ENCODE measurements around the gene SLC35B4.

The SLC35B4 gene

DNA sequence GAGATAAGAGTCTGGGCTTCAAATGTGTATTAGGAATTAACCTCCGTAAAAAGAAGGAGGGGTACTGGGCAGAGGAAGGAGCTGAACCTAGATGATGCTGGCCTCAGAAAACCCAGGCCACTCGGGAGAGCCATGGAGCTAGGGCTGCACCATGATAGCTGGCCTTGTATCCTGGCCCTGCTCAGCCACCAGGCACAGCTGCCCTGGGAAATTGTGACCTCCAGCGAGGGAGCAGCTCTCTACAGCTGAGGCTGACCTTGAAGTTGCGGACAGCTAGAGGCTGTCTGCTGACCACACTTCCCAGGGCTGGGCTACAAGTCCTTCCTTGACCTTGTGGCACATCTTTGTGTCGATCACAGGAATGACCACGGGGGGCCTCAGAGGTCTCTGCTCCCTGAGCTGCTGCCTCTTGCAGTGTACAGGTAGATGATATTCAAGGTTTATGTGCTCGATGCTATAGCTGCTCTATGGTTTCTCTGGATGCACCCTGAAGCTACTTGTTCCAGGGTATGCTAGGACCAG lies 38.3 kb upstream of the SLC35B4 start:
- no peak overlapping the region for H3K4me3 ChIP-seq (ENCODE audit: low read depth, low read length)
- H3K9ac ChIP-seq (ENCODE audit: low read length), result no peak overlapping the region
- H3K4me1 ChIP-seq (ENCODE audit: control insufficient read depth, insufficient read depth, low read length), result peaks cover 6% of the 10 kb centered on the region; the same call in 1 of the 2 replicates
- H3K27me3 ChIP-seq (ENCODE audit: control insufficient read depth, insufficient read depth, low read length), result no peaks in the 10 kb centered on the region
- no peaks in the 10 kb centered on the region for H3K36me3 ChIP-seq (ENCODE audit: control insufficient read depth, insufficient read depth, low read length)
- no peak overlapping the region for H3K27ac ChIP-seq (ENCODE audit: low read depth, low read length)
- no peaks in the 10 kb centered on the region for H3K9me3 ChIP-seq (ENCODE audit: control insufficient read depth, insufficient read depth, low read depth, low read length)

DNA sequence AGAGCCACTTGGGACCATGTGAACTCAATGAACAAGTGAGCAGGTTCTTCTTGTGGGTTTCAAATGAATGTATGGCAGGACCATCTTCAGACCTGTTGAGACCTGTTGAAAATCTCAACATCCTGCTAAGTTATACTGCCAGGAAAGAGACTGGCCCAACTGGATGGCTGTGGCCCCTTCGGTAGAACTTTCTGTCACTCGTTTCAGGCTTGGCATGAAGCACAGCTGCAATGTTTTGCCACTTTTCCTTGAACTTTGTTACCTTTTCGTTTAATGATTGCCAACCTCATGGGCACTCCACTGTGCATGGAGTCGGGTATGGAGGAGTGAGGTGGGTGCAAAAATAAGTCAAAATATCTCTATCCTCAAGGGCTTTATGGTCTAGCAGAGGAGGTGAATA lies 36.7 kb upstream of the SLC35B4 start:
- H3K27ac ChIP-seq (ENCODE audit: low read depth, low read length), result no peak overlapping the region
- no peaks in the 10 kb centered on the region for H3K36me3 ChIP-seq (ENCODE audit: control insufficient read depth, insufficient read depth, low read length)
- peaks cover 6% of the 10 kb centered on the region; the same call in 1 of the 2 replicates for H3K4me1 ChIP-seq (ENCODE audit: control insufficient read depth, insufficient read depth, low read length)
- no peaks in the 10 kb centered on the region for H3K9me3 ChIP-seq (ENCODE audit: control insufficient read depth, insufficient read depth, low read depth, low read length)
- no peaks in the 10 kb centered on the region for H3K27me3 ChIP-seq (ENCODE audit: control insufficient read depth, insufficient read depth, low read length)
- no peak overlapping the region for H3K9ac ChIP-seq (ENCODE audit: low read length)
- H3K4me3 ChIP-seq (ENCODE audit: low read depth, low read length), result no peak overlapping the region

GRCh38 chr7:134351424-134351823 lies 34.7 kb upstream of the SLC35B4 start:
- Histone ChIP-seq H3K9me3 (ENCODE audit: control insufficient read depth, insufficient read depth, low read depth, low read length) (no peaks in the 10 kb centered on the region), H3K27me3 (ENCODE audit: control insufficient read depth, insufficient read depth, low read length) (no peaks in the 10 kb centered on the region), H3K9ac (ENCODE audit: low read length) (no peak overlapping the region), H3K4me1 (ENCODE audit: control insufficient read depth, insufficient read depth, low read length) (peaks cover 6% of the 10 kb centered on the region; the same call in 1 of the 2 replicates), H3K4me3 (ENCODE audit: low read depth, low read length) (no peak overlapping the region), H3K36me3 (ENCODE audit: control insufficient read depth, insufficient read depth, low read length) (no peaks in the 10 kb centered on the region), H3K27ac (ENCODE audit: low read depth, low read length) (no peak overlapping the region)

GRCh38 chr7:134350709-134351108 lies 34.0 kb upstream of the SLC35B4 start:
- Histone ChIP-seq H3K27ac (ENCODE audit: low read depth, low read length) (no peak overlapping the region), H3K9ac (ENCODE audit: low read length) (no peak overlapping the region), H3K36me3 (ENCODE audit: control insufficient read depth, insufficient read depth, low read length) (no peaks in the 10 kb centered on the region), H3K4me1 (ENCODE audit: control insufficient read depth, insufficient read depth, low read length) (peaks cover 6% of the 10 kb centered on the region; the same call in 1 of the 2 replicates), H3K9me3 (ENCODE audit: control insufficient read depth, insufficient read depth, low read depth, low read length) (no peaks in the 10 kb centered on the region), H3K4me3 (ENCODE audit: low read depth, low read length) (no peak overlapping the region), H3K27me3 (ENCODE audit: control insufficient read depth, insufficient read depth, low read length) (no peaks in the 10 kb centered on the region)

DNA sequence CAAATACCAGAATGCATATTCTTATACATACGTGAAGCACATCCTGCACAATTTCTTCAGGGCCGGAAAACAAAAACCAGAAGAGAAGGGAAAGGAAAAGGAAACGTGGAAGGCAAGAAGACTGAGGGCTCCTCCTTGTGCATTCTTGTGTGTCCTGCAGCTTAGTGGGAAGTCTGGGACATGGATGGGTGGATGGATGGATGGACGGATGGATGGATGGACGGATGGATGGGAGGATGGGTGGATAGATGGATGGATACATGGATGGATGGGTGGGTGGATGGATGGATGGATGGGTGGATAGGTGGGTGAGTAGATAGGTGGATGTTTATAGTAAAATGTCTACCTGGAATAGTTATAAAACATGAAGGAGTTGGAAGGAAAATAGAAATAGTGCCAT lies 30.8 kb upstream of the SLC35B4 start:
- Histone ChIP-seq H3K27me3 (ENCODE audit: control insufficient read depth, insufficient read depth, low read length) (no peaks in the 10 kb centered on the region), H3K9ac (ENCODE audit: low read length) (no peak overlapping the region), H3K36me3 (ENCODE audit: control insufficient read depth, insufficient read depth, low read length) (no peaks in the 10 kb centered on the region), H3K9me3 (ENCODE audit: control insufficient read depth, insufficient read depth, low read depth, low read length) (no peaks in the 10 kb centered on the region), H3K4me3 (ENCODE audit: low read depth, low read length) (no peak overlapping the region), H3K4me1 (ENCODE audit: control insufficient read depth, insufficient read depth, low read length) (peaks cover 6% of the 10 kb centered on the region; the same call in 1 of the 2 replicates), H3K27ac (ENCODE audit: low read depth, low read length) (no peak overlapping the region)

- no peaks in the 10 kb centered on the region for H3K9me3 ChIP-seq (ENCODE audit: control insufficient read depth, insufficient read depth, low read depth, low read length)
- H3K4me3 ChIP-seq (ENCODE audit: low read depth, low read length), result no peak overlapping the region
- H3K27ac ChIP-seq (ENCODE audit: low read depth, low read length), result no peak overlapping the region
- H3K4me1 ChIP-seq (ENCODE audit: control insufficient read depth, insufficient read depth, low read length), result no peaks in the 10 kb centered on the region
- no peaks in the 10 kb centered on the region for H3K36me3 ChIP-seq (ENCODE audit: control insufficient read depth, insufficient read depth, low read length)
- no peaks in the 10 kb centered on the region; the same call in 1 of the 2 replicates for H3K27me3 ChIP-seq (ENCODE audit: control insufficient read depth, insufficient read depth, low read length)
- H3K9ac ChIP-seq (ENCODE audit: low read length), result no peak overlapping the region
Measured at GRCh38 chr7:134343796-134344195, 27.1 kb upstream of the SLC35B4 start.

GRCh38 chr7:134343136-134343535 lies 26.4 kb upstream of the SLC35B4 start:
- H3K27me3 ChIP-seq (ENCODE audit: control insufficient read depth, insufficient read depth, low read length), result no peaks in the 10 kb centered on the region; the same call in 1 of the 2 replicates
- H3K4me3 ChIP-seq (ENCODE audit: low read depth, low read length), result no peak overlapping the region
- no peaks in the 10 kb centered on the region for H3K9me3 ChIP-seq (ENCODE audit: control insufficient read depth, insufficient read depth, low read depth, low read length)
- H3K4me1 ChIP-seq (ENCODE audit: control insufficient read depth, insufficient read depth, low read length), result no peaks in the 10 kb centered on the region
- no peaks in the 10 kb centered on the region for H3K36me3 ChIP-seq (ENCODE audit: control insufficient read depth, insufficient read depth, low read length)
- no peak overlapping the region for H3K27ac ChIP-seq (ENCODE audit: low read depth, low read length)
- H3K9ac ChIP-seq (ENCODE audit: low read length), result no peak overlapping the region

- no peak overlapping the region for H3K4me3 ChIP-seq (ENCODE audit: low read depth, low read length)
Measured at GRCh38 chr7:134339475-134339874, 22.7 kb upstream of the SLC35B4 start.

DNA sequence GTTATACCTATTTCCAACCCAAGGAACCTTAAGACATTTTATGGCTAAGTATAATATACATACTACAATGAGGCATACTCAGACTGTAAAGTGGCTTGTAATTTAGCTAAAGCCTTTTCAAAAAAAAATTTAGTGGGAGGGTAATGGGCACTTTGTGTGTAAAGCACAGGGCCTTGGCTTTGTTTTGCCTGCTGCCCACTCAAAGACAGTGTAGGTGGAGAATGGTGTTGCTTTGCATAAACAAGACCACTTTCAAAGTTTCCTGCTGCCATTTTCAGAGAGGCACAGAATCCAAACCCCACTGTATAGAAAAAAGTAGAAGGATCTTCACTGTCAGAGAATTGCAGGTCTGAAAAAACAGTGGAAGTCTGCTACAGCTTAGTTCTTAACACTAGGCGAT lies 21.2 kb upstream of the SLC35B4 start:
- Histone ChIP-seq H3K9ac (ENCODE audit: low read length) (no peak overlapping the region), H3K36me3 (ENCODE audit: control insufficient read depth, insufficient read depth, low read length) (no peaks in the 10 kb centered on the region), H3K4me1 (ENCODE audit: control insufficient read depth, insufficient read depth, low read length) (no peaks in the 10 kb centered on the region), H3K4me3 (ENCODE audit: low read depth, low read length) (no peak overlapping the region), H3K27ac (ENCODE audit: low read depth, low read length) (no peak overlapping the region), H3K27me3 (ENCODE audit: control insufficient read depth, insufficient read depth, low read length) (no peaks in the 10 kb centered on the region; the same call in 1 of the 2 replicates), H3K9me3 (ENCODE audit: control insufficient read depth, insufficient read depth, low read depth, low read length) (peaks cover 4% of the 10 kb centered on the region; the same call in 1 of the 2 replicates)

More at GRCh38 chr7:134339475-134339874, 22.7 kb upstream of the SLC35B4 start:
- Histone ChIP-seq H3K9ac (ENCODE audit: low read length) (no peak overlapping the region), H3K9me3 (ENCODE audit: control insufficient read depth, insufficient read depth, low read depth, low read length) (peaks cover 4% of the 10 kb centered on the region; the same call in 1 of the 2 replicates), H3K4me1 (ENCODE audit: control insufficient read depth, insufficient read depth, low read length) (no peaks in the 10 kb centered on the region), H3K27ac (ENCODE audit: low read depth, low read length) (no peak overlapping the region), H3K36me3 (ENCODE audit: control insufficient read depth, insufficient read depth, low read length) (no peaks in the 10 kb centered on the region), H3K27me3 (ENCODE audit: control insufficient read depth, insufficient read depth, low read length) (no peaks in the 10 kb centered on the region; the same call in 1 of the 2 replicates)

- Histone ChIP-seq H3K4me1 (ENCODE audit: control insufficient read depth, insufficient read depth, low read length) (no peaks in the 10 kb centered on the region), H3K27me3 (ENCODE audit: control insufficient read depth, insufficient read depth, low read length) (no peaks in the 10 kb centered on the region), H3K36me3 (ENCODE audit: control insufficient read depth, insufficient read depth, low read length) (no peaks in the 10 kb centered on the region), H3K9ac (ENCODE audit: low read length) (no peak overlapping the region), H3K27ac (ENCODE audit: low read depth, low read length) (no peak overlapping the region), H3K9me3 (ENCODE audit: control insufficient read depth, insufficient read depth, low read depth, low read length) (peaks cover 4% of the 10 kb centered on the region; the same call in 1 of the 2 replicates), H3K4me3 (ENCODE audit: low read depth, low read length) (no peak overlapping the region)
Measured at GRCh38 chr7:134334408-134334807, 17.7 kb upstream of the SLC35B4 start.

- H3K9ac ChIP-seq (ENCODE audit: low read length), result no peak overlapping the region
- H3K4me3 ChIP-seq (ENCODE audit: low read depth, low read length), result no peak overlapping the region
- no peaks in the 10 kb centered on the region for H3K4me1 ChIP-seq (ENCODE audit: control insufficient read depth, insufficient read depth, low read length)
- H3K27ac ChIP-seq (ENCODE audit: low read depth, low read length), result no peak overlapping the region
- no peaks in the 10 kb centered on the region for H3K36me3 ChIP-seq (ENCODE audit: control insufficient read depth, insufficient read depth, low read length)
- H3K27me3 ChIP-seq (ENCODE audit: control insufficient read depth, insufficient read depth, low read length), result no peaks in the 10 kb centered on the region
- peaks cover 4% of the 10 kb centered on the region; the same call in 1 of the 2 replicates for H3K9me3 ChIP-seq (ENCODE audit: control insufficient read depth, insufficient read depth, low read depth, low read length)
Measured at GRCh38 chr7:134333943-134334342, 17.2 kb upstream of the SLC35B4 start.

All from HUES6 (cell line).